Neuronal stem cell (in vitro differentiated cells): ENCODE results near the gene NRG2.

Source experiments
- DNase-seq: peaks from one replicate; pipeline ENCODE4 v3.0.0-alpha.2; 2013; ENCODE audit warnings: low spot score
- H2AFZ ChIP-seq: one replicate; pipeline ENCODE4 v1.6.1; 2013; ENCODE audit warnings: mild to moderate bottlenecking, low read length, inconsistent platforms
- H2AK5ac ChIP-seq: 2 replicates; pipeline ENCODE4 v1.6.1; 2013; ENCODE audit warnings: low read depth, mild to moderate bottlenecking, inconsistent platforms, low read length, moderate library complexity, mixed read lengths
- H2BK120ac ChIP-seq: 2 replicates; pipeline ENCODE4 v1.6.1; 2013; ENCODE audit warnings: low read depth, mild to moderate bottlenecking, inconsistent platforms, low read length, moderate library complexity, mixed read lengths
- H2BK12ac ChIP-seq: one replicate; pipeline ENCODE4 v1.6.1; 2013; ENCODE audit warnings: low read length, inconsistent platforms
- H2BK15ac ChIP-seq: 2 replicates; pipeline ENCODE4 v1.6.1; 2013; ENCODE audit warnings: mild to moderate bottlenecking, low read length, inconsistent platforms, mixed read lengths
- H2BK5ac ChIP-seq: one replicate; pipeline ENCODE4 v1.6.1; 2013; ENCODE audit warnings: inconsistent platforms, mild to moderate bottlenecking, low read length, moderate library complexity
- H3K14ac ChIP-seq: one replicate; pipeline ENCODE4 v1.6.1; 2013; ENCODE audit warnings: low read length, inconsistent platforms
- H3K18ac ChIP-seq: 2 replicates; pipeline ENCODE4 v1.6.1; 2013; ENCODE audit warnings: low read length, inconsistent platforms
- H3K23ac ChIP-seq: 2 replicates; pipeline ENCODE4 v1.6.1; 2013; ENCODE audit warnings: low read depth, mild to moderate bottlenecking, mixed read lengths, low read length, inconsistent platforms; ENCODE audit not compliant: poor library complexity
- H3K27ac ChIP-seq: replicated peaks from 3 replicates; pipeline ENCODE4 v1.5.1; 2013; ENCODE audit warnings: low read length, inconsistent platforms
- H3K27me3 ChIP-seq, 3 experiments: 2 replicates each; pipeline ENCODE4 v1.6.1; 2013; ENCODE audit warnings: low read length in 3 of 3, mild to moderate bottlenecking in 2 of 3, inconsistent platforms in 1 of 3, low read depth in 1 of 3, mixed read lengths in 1 of 3, moderate library complexity in 1 of 3; ENCODE audit not compliant: control insufficient read depth in 3 of 3, insufficient read depth in 3 of 3
- H3K36me3 ChIP-seq, 2 donors: replicated peaks in 1 of 2; 2 replicates each; pipeline ENCODE4 v1.6.1; 2013; ENCODE audit warnings: low read length in 2 of 2; ENCODE audit not compliant: control insufficient read depth in 2 of 2, insufficient read depth in 2 of 2
- H3K4ac ChIP-seq: 2 replicates; pipeline ENCODE4 v1.6.1; 2013; ENCODE audit warnings: inconsistent platforms, mild to moderate bottlenecking, low read length, moderate library complexity
- H3K4me1 ChIP-seq, 2 donors: 1 replicate in 1 of 2; 2 replicates in 1 of 2; pipeline ENCODE4 v1.6.1; 2013; ENCODE audit warnings: low read length in 2 of 2, low read depth in 1 of 2; ENCODE audit not compliant: control insufficient read depth in 2 of 2, insufficient read depth in 1 of 2
- H3K4me2 ChIP-seq: one replicate; pipeline ENCODE4 v1.6.1; 2013; ENCODE audit warnings: mild to moderate bottlenecking, low read length, inconsistent platforms; ENCODE audit not compliant: insufficient read depth, poor library complexity, severe bottlenecking
- H3K4me3 ChIP-seq, 2 donors: 2 replicates each; pipeline ENCODE4 v1.5.1; 2013; ENCODE audit warnings: low read length in 2 of 2, mild to moderate bottlenecking in 2 of 2, inconsistent platforms in 1 of 2, moderate library complexity in 1 of 2
- H3K79me1 ChIP-seq: one replicate; pipeline ENCODE4 v1.6.1; 2013; ENCODE audit warnings: low read depth, mild to moderate bottlenecking, inconsistent platforms, low read length, moderate library complexity
- H3K9ac ChIP-seq: one replicate; pipeline ENCODE4 v1.6.1; 2013; ENCODE audit warnings: mild to moderate bottlenecking, low read depth, low read length, inconsistent platforms; ENCODE audit not compliant: poor library complexity
- H3K9me3 ChIP-seq, 2 donors: replicated peaks in 1 of 2; 2 replicates each; pipeline versions ENCODE3 to v1.6.1; 2013; ENCODE audit warnings: low read length in 2 of 2, mild to moderate bottlenecking in 2 of 2, inconsistent platforms in 1 of 2, low read depth in 1 of 2, mixed read lengths in 1 of 2, moderate library complexity in 1 of 2; ENCODE audit not compliant: control insufficient read depth in 2 of 2, insufficient read depth in 1 of 2
- H4K8ac ChIP-seq: one replicate; pipeline ENCODE4 v1.6.1; 2013; ENCODE audit warnings: low read depth, mild to moderate bottlenecking, inconsistent platforms, low read length, moderate library complexity
- H4K91ac ChIP-seq: one replicate; pipeline ENCODE4 v1.6.1; 2013; ENCODE audit warnings: low read length, low read depth, mild to moderate bottlenecking, inconsistent platforms; ENCODE audit not compliant: poor library complexity
- whole genome bisulfite sequencing, 2 donors: extraction: QIAGEN DNeasy Blood & Tissue Kit; methylation state at CpG; one replicate each; pipeline ENCODE4 v1.1.7; 2013; ENCODE audit warnings: missing lambda C conversion rate in 2 of 2, mixed read lengths in 1 of 2; ENCODE audit not compliant: insufficient read length in 2 of 2, insufficient replicate concordance in 1 of 2; ENCODE audit errors: extremely low coverage in 2 of 2; 5-methylcytosine and 5-hydroxymethylcytosine counted together

The NRG2 gene

DNA sequence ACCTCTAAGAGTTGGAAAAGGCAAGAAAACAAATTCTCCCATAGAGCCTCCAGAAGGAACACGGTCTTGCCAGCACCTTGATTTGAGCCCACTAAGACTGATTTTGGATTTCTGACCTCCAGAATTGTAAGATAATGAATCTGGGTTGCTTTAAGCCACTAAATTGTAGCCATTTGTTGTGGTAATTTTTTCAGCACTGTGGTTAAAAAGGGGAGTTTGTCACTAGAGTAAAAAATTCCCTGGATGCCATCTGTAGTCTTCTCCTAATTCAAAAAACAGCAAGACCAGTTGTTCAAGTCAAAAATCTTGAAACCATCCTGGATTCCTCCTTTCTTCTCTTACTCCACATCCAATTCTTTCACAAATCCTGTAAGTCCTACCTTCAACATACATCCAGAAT lies 39.6 kb downstream of the NRG2 start:
- H2BK15ac ChIP-seq, result no peak overlapping the region
- H4K8ac ChIP-seq, result no peak overlapping the region
- no peak overlapping the region for H3K27ac ChIP-seq
- H3K27me3 ChIP-seq, result peaks cover 0 to 58% (median 0%) of the 10 kb centered on the region in 3 experiments
- H3K79me1 ChIP-seq, result no peaks in the 10 kb centered on the region
- H2AK5ac ChIP-seq, result no peak overlapping the region
- no CpG with 5 or more reads among the region's 1 CpG for WGBS, 2 donors
- H4K91ac ChIP-seq, result no peak overlapping the region
- H3K14ac ChIP-seq, result no peak overlapping the region
- no peak overlapping the region for H3K4ac ChIP-seq
- no peak overlapping the region for H3K4me3 ChIP-seq
- no peak overlapping the region for H2BK12ac ChIP-seq
- H3K9me3 ChIP-seq, result no peaks in the 10 kb centered on the region
- DNase-seq, result no peak
- no peak overlapping the region for H2BK5ac ChIP-seq
- no peaks in the 10 kb centered on the region for H3K4me1 ChIP-seq
- H2BK120ac ChIP-seq, result no peak overlapping the region
- no peak overlapping the region for H3K4me2 ChIP-seq
- H3K18ac ChIP-seq, result no peak overlapping the region
- no peak overlapping the region for H2AFZ ChIP-seq
- H3K9ac ChIP-seq, result no peak overlapping the region
- H3K23ac ChIP-seq, result no peak overlapping the region
- H3K36me3 ChIP-seq, result no peaks in the 10 kb centered on the region

DNA sequence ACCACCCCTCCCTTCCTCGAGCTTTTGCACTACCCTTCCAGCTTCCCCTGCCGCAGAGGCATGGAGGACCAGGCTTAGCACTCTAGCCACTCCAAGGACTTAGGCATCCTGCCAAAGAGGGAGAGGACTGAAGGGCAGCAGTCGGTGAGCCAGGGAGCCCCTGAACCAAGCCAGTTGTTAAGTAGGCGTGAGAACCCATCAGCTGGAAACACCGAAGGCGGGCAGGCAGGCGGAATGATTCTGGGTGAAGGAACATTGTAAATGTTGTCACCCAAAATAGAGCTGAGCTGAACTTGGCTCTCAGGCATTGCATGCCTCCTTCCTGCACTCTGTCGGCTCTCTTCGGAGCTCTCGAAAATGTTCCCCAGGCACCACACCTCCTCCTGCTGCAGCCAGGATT lies 42.8 kb downstream of the NRG2 start:
- no peak overlapping the region for H3K27ac ChIP-seq
- no peak overlapping the region for H2BK15ac ChIP-seq
- H3K14ac ChIP-seq, result no peak overlapping the region
- H3K4me1 ChIP-seq, result no peaks in the 10 kb centered on the region
- H2BK12ac ChIP-seq, result no peak overlapping the region
- no peak overlapping the region for H2BK5ac ChIP-seq
- H3K4ac ChIP-seq, result no peak overlapping the region
- no peak overlapping the region for H3K23ac ChIP-seq
- DNase-seq, result no peak
- H2AFZ ChIP-seq, result no peak overlapping the region
- H3K4me2 ChIP-seq, result no peak overlapping the region
- H3K79me1 ChIP-seq, result no peaks in the 10 kb centered on the region
- no peak overlapping the region for H4K8ac ChIP-seq
- no peak overlapping the region for H2BK120ac ChIP-seq
- no peak overlapping the region for H3K18ac ChIP-seq
- H4K91ac ChIP-seq, result no peak overlapping the region
- no peaks in the 10 kb centered on the region for H3K9me3 ChIP-seq
- peaks cover 0 to 37% (median 0%) of the 10 kb centered on the region in 3 experiments for H3K27me3 ChIP-seq
- WGBS, 2 donors, result no CpG with 5 or more reads among the region's 10 CpGs
- H3K36me3 ChIP-seq, result no peaks in the 10 kb centered on the region
- no peak overlapping the region for H3K4me3 ChIP-seq
- no peak overlapping the region for H3K9ac ChIP-seq
- no peak overlapping the region for H2AK5ac ChIP-seq

DNA sequence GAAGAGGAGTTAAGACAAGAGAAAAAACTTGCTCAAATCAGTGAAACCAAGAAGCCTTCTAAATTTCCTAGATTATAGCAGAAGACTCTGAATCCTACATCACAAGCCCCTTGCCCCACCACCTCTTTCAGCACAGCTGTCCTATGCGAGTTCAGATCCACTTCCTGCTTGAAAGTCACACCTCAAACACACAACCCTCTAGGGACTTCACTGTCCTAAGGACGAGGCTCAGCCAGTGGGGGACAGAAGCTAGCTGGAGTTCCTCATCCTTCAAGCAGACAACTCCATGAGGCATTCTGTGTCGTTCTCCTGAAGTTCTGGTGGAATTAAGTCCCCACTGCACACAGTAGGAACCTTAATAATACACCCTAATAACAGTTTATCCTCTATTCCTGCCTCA lies 44.3 kb downstream of the NRG2 start:
- H3K27ac ChIP-seq, result no peak overlapping the region

DNA sequence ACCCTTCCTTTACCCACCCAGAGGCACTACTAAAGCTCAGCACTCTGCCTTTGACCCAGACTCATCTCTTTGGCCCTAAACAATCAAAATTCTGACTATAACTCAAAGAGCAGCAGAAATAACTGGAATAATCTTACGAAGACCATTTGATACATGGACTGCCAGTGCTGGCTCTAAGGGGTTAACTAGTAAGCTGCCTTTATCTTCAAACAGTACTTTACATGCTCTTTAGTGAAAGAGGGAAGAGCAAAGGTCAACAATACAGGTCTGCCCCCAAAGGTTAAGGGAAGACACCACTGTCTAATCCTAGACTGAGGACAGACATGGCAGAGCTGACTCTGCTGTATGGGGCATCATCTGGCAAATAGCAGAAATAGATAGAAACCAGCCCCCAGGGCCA lies 45.8 kb downstream of the NRG2 start:
- WGBS, 2 donors, result no CpG with 5 or more reads among the region's 1 CpG
- no peak overlapping the region for H3K4me2 ChIP-seq
- no peak overlapping the region for H2AK5ac ChIP-seq
- H3K4me3 ChIP-seq, result no peak overlapping the region
- peaks cover 0 to 28% (median 0%) of the 10 kb centered on the region in 3 experiments for H3K27me3 ChIP-seq
- H2BK120ac ChIP-seq, result no peak overlapping the region
- H3K36me3 ChIP-seq, result no peaks in the 10 kb centered on the region
- no peak overlapping the region for H4K8ac ChIP-seq
- H2AFZ ChIP-seq, result no peak overlapping the region
- no peak overlapping the region for H2BK5ac ChIP-seq
- H3K14ac ChIP-seq, result no peak overlapping the region
- H2BK15ac ChIP-seq, result no peak overlapping the region
- H3K9ac ChIP-seq, result no peak overlapping the region
- no peak overlapping the region for H3K23ac ChIP-seq
- H3K4me1 ChIP-seq, result no peaks in the 10 kb centered on the region
- H3K4ac ChIP-seq, result no peak overlapping the region
- H3K27ac ChIP-seq, result no peak overlapping the region
- H3K79me1 ChIP-seq, result no peaks in the 10 kb centered on the region
- H4K91ac ChIP-seq, result no peak overlapping the region
- DNase-seq, result no peak
- H3K9me3 ChIP-seq, result no peaks in the 10 kb centered on the region
- H2BK12ac ChIP-seq, result no peak overlapping the region
- no peak overlapping the region for H3K18ac ChIP-seq

More for the DNA sequence above, 44.3 kb downstream of the NRG2 start:
- no peak overlapping the region for H3K23ac ChIP-seq
- no peak overlapping the region for H2BK12ac ChIP-seq
- H2AFZ ChIP-seq, result no peak overlapping the region
- H4K8ac ChIP-seq, result no peak overlapping the region
- H3K18ac ChIP-seq, result no peak overlapping the region
- H3K4me3 ChIP-seq, result no peak overlapping the region
- DNase-seq, result no peak
- H3K9ac ChIP-seq, result peak overlapping the region; percentile 9
- no peak overlapping the region for H2BK120ac ChIP-seq
- H3K9me3 ChIP-seq, result no peaks in the 10 kb centered on the region
- H2BK5ac ChIP-seq, result no peak overlapping the region
- no peaks in the 10 kb centered on the region for H3K79me1 ChIP-seq
- H3K27me3 ChIP-seq, result peaks cover 0 to 35% (median 0%) of the 10 kb centered on the region in 3 experiments
- H2AK5ac ChIP-seq, result no peak overlapping the region
- no peak overlapping the region for H3K4me2 ChIP-seq
- H3K4ac ChIP-seq, result no peak overlapping the region
- no peak overlapping the region for H4K91ac ChIP-seq
- no CpG with 5 or more reads among the region's 3 CpGs for WGBS, 2 donors
- H3K36me3 ChIP-seq, result no peaks in the 10 kb centered on the region
- no peaks in the 10 kb centered on the region for H3K4me1 ChIP-seq
- H3K14ac ChIP-seq, result no peak overlapping the region
- no peak overlapping the region for H2BK15ac ChIP-seq
